SU-DHL-6 (cell line): ENCODE data around the gene SLC25A4.

Experiments
- H2AFZ ChIP-seq: fragments of 200-600 bp; sonication (generic); 2 replicates; pipeline ENCODE4 v1.6.1; 2014; ENCODE audit warnings: low read depth, mild to moderate bottlenecking, moderate library complexity, mixed read lengths, antibody characterized with exemption, low read length; ENCODE audit not compliant: severe bottlenecking
- H3F3A ChIP-seq: fragments of 200-600 bp; shearing (Covaris generic); 2 replicates; pipeline ENCODE4 v1.6.0; 2016; ENCODE audit warnings: antibody characterized with exemption, mild to moderate bottlenecking; ENCODE audit not compliant: insufficient read depth
- H3K27ac ChIP-seq: fragments of 200-600 bp; sonication (generic); 2 replicates; pipeline ENCODE4 v1.5.1; 2016; ENCODE audit warnings: low read depth, mild to moderate bottlenecking, low read length, moderate library complexity, mixed read lengths
- H3K27me3 ChIP-seq: fragments of 200-600 bp; sonication (generic), shearing (Covaris generic); 2 replicates; pipeline ENCODE4 v1.6.0; 2014; ENCODE audit warnings: mild to moderate bottlenecking, low read length
- H3K36me3 ChIP-seq: fragments of 200-600 bp; sonication (generic); 2 replicates; pipeline ENCODE4 v1.6.1; 2014; ENCODE audit warnings: mild to moderate bottlenecking, low read length, mixed read lengths
- H3K4me2 ChIP-seq: fragments of 300-600, 200-600 bp; shearing (Covaris generic), sonication (generic); 2 replicates; pipeline ENCODE4 v1.6.0; 2014; ENCODE audit warnings: low read length, low read depth, mild to moderate bottlenecking; ENCODE audit not compliant: poor library complexity, severe bottlenecking
- H3K4me3 ChIP-seq: fragments of 200-600 bp; sonication (generic); 2 replicates; pipeline ENCODE4 v1.5.1; 2014; ENCODE audit warnings: antibody characterized with exemption, low read length, mild to moderate bottlenecking, mixed read lengths; ENCODE audit not compliant: insufficient read depth, poor library complexity, severe bottlenecking
- H3K79me2 ChIP-seq: fragments of 200-600 bp; sonication (generic); 2 replicates; pipeline ENCODE4 v1.6.1; 2014; ENCODE audit warnings: mild to moderate bottlenecking, low read length, moderate library complexity; ENCODE audit not compliant: insufficient read depth
- H3K9ac ChIP-seq: fragments of 200-600 bp; sonication (generic); 2 replicates; pipeline ENCODE4 v1.7.0; 2014; ENCODE audit warnings: mild to moderate bottlenecking, low read length
- H3K9me2 ChIP-seq: fragments of 200-600 bp; sonication (generic); replicated peaks from 2 replicates; pipeline ENCODE4 v1.6.1; 2014; ENCODE audit warnings: low read length; ENCODE audit not compliant: insufficient read depth
- H3K9me3 ChIP-seq: fragments of 200-600 bp; sonication (generic); 2 replicates; pipeline ENCODE4 v1.6.1; 2014; ENCODE audit warnings: low read length, mixed read lengths; ENCODE audit not compliant: insufficient read depth
- H4K20me1 ChIP-seq: fragments of 200-600 bp; sonication (generic); 2 replicates; pipeline ENCODE4 v1.6.1; 2014; ENCODE audit warnings: low read depth, mild to moderate bottlenecking, antibody characterized with exemption, low read length, moderate library complexity, mixed read lengths
- EZH2phosphoT487 ChIP-seq: fragments of 200-600 bp; sonication (generic), shearing (Covaris generic); conservative IDR thresholded peaks from 2 replicates; pipeline ENCODE4 v1.6.1; 2018; ENCODE audit warnings: mild to moderate bottlenecking, antibody characterized with exemption, low read length, moderate library complexity, mixed read lengths
- TF ChIP-seq, protein P1 (sequence below): fragments of 200-600 bp; sonication (generic); IDR thresholded peaks from one replicate; pipeline ENCODE4 v1.5.1; 2017; ENCODE audit warnings: antibody characterized with exemption, mild to moderate bottlenecking, low read length, moderate library complexity; ENCODE audit not compliant: insufficient read depth, poor library complexity, severe bottlenecking

Gene SLC25A4

DNA sequence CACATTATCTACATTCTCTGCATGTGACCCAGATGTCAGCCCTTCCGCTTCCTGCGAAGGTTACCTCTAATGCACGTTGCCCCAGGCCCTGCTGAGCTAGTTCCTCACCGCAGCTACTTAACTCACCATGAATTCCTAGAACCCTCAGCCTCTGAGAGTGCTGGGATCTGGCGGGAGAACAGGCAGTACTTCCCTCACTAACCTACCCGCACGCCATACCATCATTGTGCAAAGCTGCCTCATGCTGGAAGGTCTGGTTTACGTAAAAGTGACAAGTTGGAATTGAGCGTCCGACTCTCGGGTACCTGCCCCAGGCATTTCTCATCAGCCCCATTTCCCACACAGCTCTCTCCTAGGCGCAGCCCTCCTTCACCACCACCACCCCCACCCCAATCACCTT lies 6.3 kb downstream of the SLC25A4 start:
- H4K20me1 ChIP-seq = no peaks in the 10 kb centered on the region
- peaks cover 6% of the 10 kb centered on the region; the same call in 1 of the 2 replicates for H3K36me3 ChIP-seq
- H3K4me2 ChIP-seq = no peak overlapping the region
- TF ChIP-seq, protein P1, sequence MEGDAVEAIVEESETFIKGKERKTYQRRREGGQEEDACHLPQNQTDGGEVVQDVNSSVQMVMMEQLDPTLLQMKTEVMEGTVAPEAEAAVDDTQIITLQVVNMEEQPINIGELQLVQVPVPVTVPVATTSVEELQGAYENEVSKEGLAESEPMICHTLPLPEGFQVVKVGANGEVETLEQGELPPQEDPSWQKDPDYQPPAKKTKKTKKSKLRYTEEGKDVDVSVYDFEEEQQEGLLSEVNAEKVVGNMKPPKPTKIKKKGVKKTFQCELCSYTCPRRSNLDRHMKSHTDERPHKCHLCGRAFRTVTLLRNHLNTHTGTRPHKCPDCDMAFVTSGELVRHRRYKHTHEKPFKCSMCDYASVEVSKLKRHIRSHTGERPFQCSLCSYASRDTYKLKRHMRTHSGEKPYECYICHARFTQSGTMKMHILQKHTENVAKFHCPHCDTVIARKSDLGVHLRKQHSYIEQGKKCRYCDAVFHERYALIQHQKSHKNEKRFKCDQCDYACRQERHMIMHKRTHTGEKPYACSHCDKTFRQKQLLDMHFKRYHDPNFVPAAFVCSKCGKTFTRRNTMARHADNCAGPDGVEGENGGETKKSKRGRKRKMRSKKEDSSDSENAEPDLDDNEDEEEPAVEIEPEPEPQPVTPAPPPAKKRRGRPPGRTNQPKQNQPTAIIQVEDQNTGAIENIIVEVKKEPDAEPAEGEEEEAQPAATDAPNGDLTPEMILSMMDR = no peak
- no peak for TF ChIP-seq EZH2phosphoT487
- H3K9me2 ChIP-seq = no peaks in the 10 kb centered on the region
- H3K4me3 ChIP-seq = no peak overlapping the region
- no peak overlapping the region for H2AFZ ChIP-seq
- H3F3A ChIP-seq = 0 out of 2 replicates have a peak, but pooled peaks cover 2% of the 10 kb centered on the region
- no peak overlapping the region for H3K27ac ChIP-seq
- H3K79me2 ChIP-seq = peaks cover 7% of the 10 kb centered on the region; the same call in 1 of the 2 replicates
- H3K9me3 ChIP-seq = no peaks in the 10 kb centered on the region
- no peaks in the 10 kb centered on the region for H3K27me3 ChIP-seq
- H3K9ac ChIP-seq = no peak overlapping the region

- no peaks in the 10 kb centered on the region for H3K79me2 ChIP-seq
- no peaks in the 10 kb centered on the region for H3K9me3 ChIP-seq
- no peak overlapping the region for H3K9ac ChIP-seq
- TF ChIP-seq, protein P1 = no peak
- TF ChIP-seq EZH2phosphoT487 = no peak
- no peak overlapping the region for H3K4me2 ChIP-seq
- H3K9me2 ChIP-seq = no peaks in the 10 kb centered on the region
- H3K4me3 ChIP-seq = no peak overlapping the region
- peaks cover 5% of the 10 kb centered on the region; the same call in 1 of the 2 replicates for H3K36me3 ChIP-seq
- no peak overlapping the region; the same call in 1 of the 2 replicates for H3K27ac ChIP-seq
- no peak overlapping the region for H2AFZ ChIP-seq
- H3K27me3 ChIP-seq = no peaks in the 10 kb centered on the region
- no peaks in the 10 kb centered on the region for H4K20me1 ChIP-seq
- H3F3A ChIP-seq = 0 out of 2 replicates have a peak, but pooled peaks cover 3% of the 10 kb centered on the region
Measured at GRCh38 chr4:185151296-185151695, 8.2 kb downstream of the SLC25A4 start.

DNA sequence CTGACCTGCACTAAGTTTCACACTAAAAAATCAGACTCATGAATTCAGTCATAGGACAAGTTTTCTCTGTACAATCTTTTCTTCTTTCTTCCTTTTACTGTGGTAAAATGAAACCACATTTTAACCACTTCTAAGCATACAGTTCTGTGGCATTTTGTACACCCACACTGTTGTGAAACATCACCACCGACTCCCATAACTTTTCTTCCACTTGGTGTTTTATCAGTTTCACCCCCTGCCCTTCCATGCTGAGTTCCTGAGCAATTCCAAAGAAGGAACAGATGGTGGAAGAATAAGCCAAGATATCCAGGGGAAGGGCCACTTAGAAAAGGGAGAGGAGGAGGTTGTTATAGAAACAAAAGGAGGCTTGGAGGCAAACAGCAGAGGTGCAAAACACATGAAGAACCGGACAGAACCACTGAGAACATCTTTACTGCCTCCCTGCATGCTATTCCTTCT lies 22.6 kb downstream of the SLC25A4 start:
- Histone ChIP-seq H3K27ac (no peak overlapping the region), H3K27me3 (no peaks in the 10 kb centered on the region), H3K79me2 (0 out of 2 replicates have a peak, but pooled peaks cover 3% of the 10 kb centered on the region), H3F3A (no peaks in the 10 kb centered on the region), H4K20me1 (no peaks in the 10 kb centered on the region), H3K36me3 (peaks cover 29% of the 10 kb centered on the region), H2AFZ (no peak overlapping the region), H3K4me2 (no peak overlapping the region), H3K9ac (no peak overlapping the region), H3K9me2 (no peaks in the 10 kb centered on the region), H3K9me3 (no peaks in the 10 kb centered on the region), H3K4me3 (no peak overlapping the region)
- no peak for TF ChIP-seq EZH2phosphoT487
- TF ChIP-seq, protein P1 = no peak
